Activated CD8-positive, alpha-beta memory T cell treated with anti-CD3 and anti-CD28 coated beads for 1 hour (primary cell): Measurements from ENCODE around the gene UPF2.
"Not testable (repeated sequence)": the region's sequence is repeated elsewhere in the genome, so short reads cannot be mapped to it uniquely, and the experiment has no call there.

Experiments used
- DNase-seq, 2 donors: peaks; one replicate each; pipeline ENCODE4 v3.0.0-alpha.2; 2020; ENCODE audit warnings: low read depth in 1 of 2; ENCODE audit errors: extremely low read depth in 1 of 2

The UPF2 gene

GRCh38 chr10:12042797-12043651 is at the start of gene UPF2:
Gene UPF2, minus strand, starts transcription at chr10:12042809. Its CDS starts 7,386 bp downstream, at chr10:12035423.
- peak; percentile 91 to 94 for DNase-seq

GRCh38 chr10:12091421-12091820 is 48.8 kb upstream of the UPF2 start:
- no peak for DNase-seq

- DNase-seq = no peak
Measured at GRCh38 chr10:12088919-12089318, 46.3 kb upstream of the UPF2 start.

- DNase-seq = no peak
Measured at GRCh38 chr10:12081879-12082557, 39.4 kb upstream of the UPF2 start.

GRCh38 chr10:12081470-12081869 is 38.9 kb upstream of the UPF2 start:
- no peak for DNase-seq

GRCh38 chr10:12077580-12078180 is 35.1 kb upstream of the UPF2 start:
- no peak for DNase-seq

- DNase-seq = no peak
Measured at GRCh38 chr10:12073526-12073925, 30.9 kb upstream of the UPF2 start.

GRCh38 chr10:12071441-12071840 is 28.8 kb upstream of the UPF2 start:
- not testable (repeated sequence) for DNase-seq

- peak; percentile 89 to 99 for DNase-seq
Measured at GRCh38 chr10:12068449-12069269, 26.1 kb upstream of the UPF2 start, which contains the start of gene DHTKD1. Gene DHTKD1, plus strand, starts transcription at chr10:12068954. Its CDS starts 80 bp downstream, at chr10:12069034.

- DNase-seq = no peak
Measured at GRCh38 chr10:12067336-12067735, 24.7 kb upstream of the UPF2 start.

GRCh38 chr10:12063483-12063818 is 20.8 kb upstream of the UPF2 start:
- DNase-seq = no peak

- DNase-seq = no peak
Measured at GRCh38 chr10:12062754-12063482, 20.3 kb upstream of the UPF2 start.

GRCh38 chr10:12061124-12061523 is 18.5 kb upstream of the UPF2 start:
- no peak for DNase-seq

GRCh38 chr10:12056748-12057147 is 14.1 kb upstream of the UPF2 start:
- no peak for DNase-seq

- no peak for DNase-seq
Measured at GRCh38 chr10:12055732-12056131, 13.1 kb upstream of the UPF2 start.

- no peak for DNase-seq
Measured at GRCh38 chr10:12051241-12051640, 8.6 kb upstream of the UPF2 start.

GRCh38 chr10:12050528-12050927 is 7.9 kb upstream of the UPF2 start:
- DNase-seq = no peak

GRCh38 chr10:12048547-12048946 is 5.9 kb upstream of the UPF2 start:
- no peak for DNase-seq

- DNase-seq = no peak
Measured at GRCh38 chr10:12045596-12045995, 3.0 kb upstream of the UPF2 start.

GRCh38 chr10:12042409-12042796 is 206 bp downstream of the UPF2 start:
- DNase-seq = peak in 1 of 2 donors; percentile 25
